ENCODE measurements around the gene TMEM273.

The TMEM273 gene

DNA sequence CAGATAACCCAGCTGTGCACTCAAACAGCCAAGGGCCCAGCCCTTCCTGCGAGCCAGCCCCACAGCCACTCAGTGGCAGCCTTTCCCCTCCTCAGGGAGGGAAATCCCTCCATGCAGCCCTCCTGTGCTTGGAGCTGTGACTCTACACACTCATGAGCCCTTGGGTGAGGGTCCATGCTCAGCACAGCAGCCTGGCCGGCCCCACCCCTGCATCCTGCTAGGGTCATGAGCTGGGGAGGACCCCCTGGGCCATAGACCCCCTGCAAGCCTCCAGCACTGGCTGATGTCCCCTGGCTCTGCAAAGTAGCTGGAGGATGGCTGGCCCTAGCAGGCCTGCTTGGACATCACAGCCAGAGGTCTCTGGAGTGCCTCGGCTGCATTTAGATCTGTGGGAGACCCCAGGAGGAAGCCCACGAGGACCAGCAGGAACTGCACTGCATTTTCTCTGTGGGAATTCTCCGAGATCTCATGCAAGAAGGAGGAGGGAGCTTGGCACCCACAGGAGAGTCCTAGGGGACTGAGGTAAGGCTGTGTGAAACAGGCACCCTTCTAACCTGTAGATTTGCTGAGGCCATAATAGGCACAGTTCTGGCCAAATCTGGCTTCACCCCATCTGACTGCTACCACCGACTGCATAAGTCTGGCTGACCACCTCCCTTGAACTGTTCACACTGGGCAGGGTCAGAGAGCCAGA is 17.4 kb downstream of the TMEM273 start:
- Histone ChIP-seq H3K36me3 (ENCODE audit: insufficient read depth, low read length) (no peaks in the 10 kb centered on the region), H3K4me1 (ENCODE audit: insufficient read depth, low read length, severe bottlenecking) (no peaks in the 10 kb centered on the region), H3K4me2 (ENCODE audit: low read length) (no peak overlapping the region), H3K9me3 (ENCODE audit: low read length) (no peaks in the 10 kb centered on the region), H3K9ac (ENCODE audit: low read length) (no peak overlapping the region), H3F3A (ENCODE audit: insufficient read depth, low read length) (no peaks in the 10 kb centered on the region), H3K27ac (ENCODE audit: low read depth, low read length, poor library complexity, severe bottlenecking) (no peak overlapping the region), H4K20me1 (ENCODE audit: insufficient read depth, low read length) (no peaks in the 10 kb centered on the region), H3K9me2 (ENCODE audit: low read depth, low read length) (no peaks in the 10 kb centered on the region), H3K4me3 (ENCODE audit: low read depth, low read length, poor library complexity, severe bottlenecking) (no peak overlapping the region), H3K79me2 (ENCODE audit: insufficient read depth, low read length) (no peaks in the 10 kb centered on the region), H2AFZ (ENCODE audit: low read length) (no peak overlapping the region), H3K27me3 (ENCODE audit: insufficient read depth, low read length) (no peaks in the 10 kb centered on the region)
- TF ChIP-seq, protein P1, sequence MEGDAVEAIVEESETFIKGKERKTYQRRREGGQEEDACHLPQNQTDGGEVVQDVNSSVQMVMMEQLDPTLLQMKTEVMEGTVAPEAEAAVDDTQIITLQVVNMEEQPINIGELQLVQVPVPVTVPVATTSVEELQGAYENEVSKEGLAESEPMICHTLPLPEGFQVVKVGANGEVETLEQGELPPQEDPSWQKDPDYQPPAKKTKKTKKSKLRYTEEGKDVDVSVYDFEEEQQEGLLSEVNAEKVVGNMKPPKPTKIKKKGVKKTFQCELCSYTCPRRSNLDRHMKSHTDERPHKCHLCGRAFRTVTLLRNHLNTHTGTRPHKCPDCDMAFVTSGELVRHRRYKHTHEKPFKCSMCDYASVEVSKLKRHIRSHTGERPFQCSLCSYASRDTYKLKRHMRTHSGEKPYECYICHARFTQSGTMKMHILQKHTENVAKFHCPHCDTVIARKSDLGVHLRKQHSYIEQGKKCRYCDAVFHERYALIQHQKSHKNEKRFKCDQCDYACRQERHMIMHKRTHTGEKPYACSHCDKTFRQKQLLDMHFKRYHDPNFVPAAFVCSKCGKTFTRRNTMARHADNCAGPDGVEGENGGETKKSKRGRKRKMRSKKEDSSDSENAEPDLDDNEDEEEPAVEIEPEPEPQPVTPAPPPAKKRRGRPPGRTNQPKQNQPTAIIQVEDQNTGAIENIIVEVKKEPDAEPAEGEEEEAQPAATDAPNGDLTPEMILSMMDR (IDR thresholded peaks at IDR 0.05; ENCODE audit: low read length): no peak
- no peak for TF ChIP-seq EZH2 (IDR thresholded peaks at IDR 0.05; ENCODE audit: borderline replicate concordance, low read length)

DNA sequence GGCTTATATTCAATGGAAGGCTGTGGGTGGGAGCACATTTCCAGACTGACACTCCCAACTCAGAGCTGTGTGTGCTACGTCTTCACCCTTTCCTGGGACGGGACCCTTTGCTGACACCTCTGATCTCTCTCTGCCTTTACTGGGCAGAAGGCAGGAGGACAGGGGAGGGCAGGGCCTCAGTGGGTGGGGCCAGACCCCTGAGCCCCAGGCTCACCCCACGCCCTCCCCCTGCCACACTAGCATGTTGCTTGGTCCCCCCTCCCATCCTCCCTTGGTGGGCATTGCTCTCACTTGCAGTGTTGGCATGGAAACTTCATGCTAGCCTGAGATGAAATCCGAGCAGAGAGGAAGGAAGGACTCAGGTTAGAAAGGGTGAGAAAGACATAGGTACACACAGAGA is 18.4 kb downstream of the TMEM273 start:
- Histone ChIP-seq H3K4me3 (ENCODE audit: low read depth, low read length, poor library complexity, severe bottlenecking) (no peak overlapping the region), H3K4me1 (ENCODE audit: insufficient read depth, low read length, severe bottlenecking) (no peaks in the 10 kb centered on the region), H3K4me2 (ENCODE audit: low read length) (no peak overlapping the region), H3K9me2 (ENCODE audit: low read depth, low read length) (no peaks in the 10 kb centered on the region), H3K27me3 (ENCODE audit: insufficient read depth, low read length) (no peaks in the 10 kb centered on the region), H3K79me2 (ENCODE audit: insufficient read depth, low read length) (no peaks in the 10 kb centered on the region), H2AFZ (ENCODE audit: low read length) (no peak overlapping the region), H3K27ac (ENCODE audit: low read depth, low read length, poor library complexity, severe bottlenecking) (no peak overlapping the region), H4K20me1 (ENCODE audit: insufficient read depth, low read length) (no peaks in the 10 kb centered on the region), H3K9ac (ENCODE audit: low read length) (no peak overlapping the region), H3K36me3 (ENCODE audit: insufficient read depth, low read length) (no peaks in the 10 kb centered on the region), H3K9me3 (ENCODE audit: low read length) (no peaks in the 10 kb centered on the region), H3F3A (ENCODE audit: insufficient read depth, low read length) (no peaks in the 10 kb centered on the region)
- TF ChIP-seq, protein P1 (IDR thresholded peaks at IDR 0.05; ENCODE audit: low read length): no peak
- TF ChIP-seq EZH2 (IDR thresholded peaks at IDR 0.05; ENCODE audit: borderline replicate concordance, low read length): no peak

DNA sequence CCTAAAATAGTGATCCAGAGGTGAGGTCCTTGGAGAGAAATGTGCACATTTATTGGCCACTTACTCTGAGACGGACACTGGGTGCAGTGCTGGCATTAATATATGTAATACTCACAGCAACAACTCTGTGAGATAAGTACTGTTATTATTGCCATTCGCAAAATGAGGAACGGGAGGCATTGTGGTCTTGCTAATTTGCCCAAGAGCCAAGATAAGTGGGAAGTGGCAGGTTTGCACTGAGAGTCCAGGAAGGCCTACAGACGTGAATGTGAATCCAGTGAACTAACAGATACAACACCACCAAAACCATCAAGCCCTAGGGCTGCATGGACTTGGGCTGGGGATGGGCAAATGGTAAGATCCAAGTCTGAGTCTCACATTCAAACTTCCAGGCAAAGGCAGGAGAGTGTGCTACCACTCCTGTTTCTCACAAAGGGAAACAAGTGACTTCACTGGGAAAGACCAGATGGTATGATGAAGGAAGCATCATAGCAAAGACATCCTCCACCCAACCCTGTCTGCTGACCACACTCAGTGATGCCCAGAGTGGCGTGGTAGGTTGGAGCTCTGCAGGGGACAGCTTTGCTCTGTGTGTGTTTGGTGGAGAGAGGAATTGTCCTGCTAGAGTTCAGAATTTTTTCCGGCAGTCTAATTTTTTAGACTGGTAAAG is 19.2 kb downstream of the TMEM273 start:
- H3F3A ChIP-seq (ENCODE audit: insufficient read depth, low read length): no peaks in the 10 kb centered on the region
- H3K4me1 ChIP-seq (ENCODE audit: insufficient read depth, low read length, severe bottlenecking): peaks cover 5% of the 10 kb centered on the region
- no peaks in the 10 kb centered on the region for H3K27me3 ChIP-seq (ENCODE audit: insufficient read depth, low read length)
- no peak overlapping the region for H3K4me3 ChIP-seq (ENCODE audit: low read depth, low read length, poor library complexity, severe bottlenecking)
- no peak for TF ChIP-seq EZH2 (IDR thresholded peaks at IDR 0.05; ENCODE audit: borderline replicate concordance, low read length)
- TF ChIP-seq, protein P1 (IDR thresholded peaks at IDR 0.05; ENCODE audit: low read length): no peak
- no peaks in the 10 kb centered on the region for H3K79me2 ChIP-seq (ENCODE audit: insufficient read depth, low read length)
- no peaks in the 10 kb centered on the region for H3K36me3 ChIP-seq (ENCODE audit: insufficient read depth, low read length)
- no peaks in the 10 kb centered on the region for H4K20me1 ChIP-seq (ENCODE audit: insufficient read depth, low read length)
- no peak overlapping the region for H3K27ac ChIP-seq (ENCODE audit: low read depth, low read length, poor library complexity, severe bottlenecking)
- no peak overlapping the region for H3K9ac ChIP-seq (ENCODE audit: low read length)
- no peak overlapping the region for H2AFZ ChIP-seq (ENCODE audit: low read length)
- H3K9me2 ChIP-seq (ENCODE audit: low read depth, low read length): no peaks in the 10 kb centered on the region
- H3K4me2 ChIP-seq (ENCODE audit: low read length): no peak overlapping the region
- no peaks in the 10 kb centered on the region for H3K9me3 ChIP-seq (ENCODE audit: low read length)

Data from OCI-LY1 (cell line).